OCI-LY7 (cell line): Measurements from ENCODE around the gene ANO4.

Experiments
- EZH2phosphoT487 ChIP-seq: fragments of 200-600 bp; sonication (generic); IDR thresholded peaks from 2 replicates; pipeline ENCODE4 v1.6.1; 2018; ENCODE audit warnings: low read depth, borderline replicate concordance, mild to moderate bottlenecking, mixed run types, antibody characterized with exemption, low read length, moderate library complexity, mixed read lengths
- TF ChIP-seq, protein P1 (sequence below): fragments of 200-600 bp; sonication (generic); conservative IDR thresholded peaks from 2 replicates; pipeline ENCODE4 v1.5.1; 2014; ENCODE audit warnings: mild to moderate bottlenecking, antibody characterized with exemption, low read length, moderate library complexity, mixed read lengths

DNA sequence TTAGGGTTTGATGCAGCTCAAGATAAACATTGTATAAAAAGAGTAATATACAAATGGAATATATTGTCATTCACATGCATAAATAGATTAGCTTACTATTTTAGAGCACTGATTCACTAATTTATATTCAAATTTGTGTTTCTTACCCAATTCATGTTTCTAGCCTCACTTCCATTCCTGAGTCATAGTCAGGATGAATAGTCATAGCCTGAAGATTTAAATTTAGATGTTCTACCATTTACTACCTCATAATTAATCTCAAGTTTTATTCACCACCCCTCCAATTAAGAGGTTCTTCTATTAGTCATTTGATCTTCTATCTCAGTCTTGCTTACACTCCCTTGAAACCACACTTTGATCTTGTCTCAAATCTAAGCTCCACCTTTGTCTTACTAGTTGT, 38.7 kb downstream of the ANO4 start:
- TF ChIP-seq, protein P1, sequence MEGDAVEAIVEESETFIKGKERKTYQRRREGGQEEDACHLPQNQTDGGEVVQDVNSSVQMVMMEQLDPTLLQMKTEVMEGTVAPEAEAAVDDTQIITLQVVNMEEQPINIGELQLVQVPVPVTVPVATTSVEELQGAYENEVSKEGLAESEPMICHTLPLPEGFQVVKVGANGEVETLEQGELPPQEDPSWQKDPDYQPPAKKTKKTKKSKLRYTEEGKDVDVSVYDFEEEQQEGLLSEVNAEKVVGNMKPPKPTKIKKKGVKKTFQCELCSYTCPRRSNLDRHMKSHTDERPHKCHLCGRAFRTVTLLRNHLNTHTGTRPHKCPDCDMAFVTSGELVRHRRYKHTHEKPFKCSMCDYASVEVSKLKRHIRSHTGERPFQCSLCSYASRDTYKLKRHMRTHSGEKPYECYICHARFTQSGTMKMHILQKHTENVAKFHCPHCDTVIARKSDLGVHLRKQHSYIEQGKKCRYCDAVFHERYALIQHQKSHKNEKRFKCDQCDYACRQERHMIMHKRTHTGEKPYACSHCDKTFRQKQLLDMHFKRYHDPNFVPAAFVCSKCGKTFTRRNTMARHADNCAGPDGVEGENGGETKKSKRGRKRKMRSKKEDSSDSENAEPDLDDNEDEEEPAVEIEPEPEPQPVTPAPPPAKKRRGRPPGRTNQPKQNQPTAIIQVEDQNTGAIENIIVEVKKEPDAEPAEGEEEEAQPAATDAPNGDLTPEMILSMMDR: no peak
- no peak for TF ChIP-seq EZH2phosphoT487
